Activated CD4-positive, alpha-beta T cell treated with anti-CD3 and anti-CD28 coated beads, Interleukin-2, amount 10 ng/mL, durations not matched to agents 24 days and 14 days (primary cell): ENCODE results near the gene ARHGAP6. TPM values are rescaled to one million over a fixed set of nuclear protein-coding genes. Genes with fewer than 3 reads are reported as not detected.
"Not testable (repeated sequence)": the region's sequence is repeated elsewhere in the genome, so short reads cannot be mapped to it uniquely, and the experiment has no call there.

Experiments used
- DNase-seq: peaks from one replicate; pipeline ENCODE4 v3.0.0; 2022
- H3K27ac Mint-ChIP-seq: one replicate; pipeline ENCODE4 v1.8.0; 2022; ENCODE audit warnings: mild to moderate bottlenecking, mixed read lengths
- H3K27me3 Mint-ChIP-seq: one replicate; pipeline ENCODE4 v1.8.0; 2022; ENCODE audit warnings: mixed read lengths
- H3K36me3 Mint-ChIP-seq: one replicate; pipeline ENCODE4 v1.8.0; 2022; ENCODE audit warnings: low read depth, mild to moderate bottlenecking, mixed read lengths
- H3K4me1 Mint-ChIP-seq: one replicate; pipeline ENCODE4 v1.8.0; 2021; ENCODE audit warnings: mixed read lengths
- H3K4me3 Mint-ChIP-seq: one replicate; pipeline ENCODE4 v1.8.0; 2022; ENCODE audit warnings: mild to moderate bottlenecking, moderate library complexity, mixed read lengths
- H3K9me3 Mint-ChIP-seq: one replicate; pipeline ENCODE4 v1.8.0; 2021; ENCODE audit warnings: mixed read lengths
- intact Hi-C: fragments of 100-400 bp; cut with micrococcal nuclease; formaldehyde crosslinking; loops from one replicate; pipeline ENCODE4 v1.15.1; 2023
- total RNA-seq: library from RNA; stranded (reverse); gene quantifications from 2 replicates; pipeline ENCODE4 v1.2.3, GENCODE V29; 2022

ARHGAP6 gene
- total RNA-seq, 1 donor from 2014 or later = not detected

- peak; percentile 62 for DNase-seq
- H3K4me1 Mint-ChIP-seq = no peaks in the 10 kb centered on the region
- H3K4me3 Mint-ChIP-seq = no peak overlapping the region
- H3K27me3 Mint-ChIP-seq = no peaks in the 10 kb centered on the region
- H3K27ac Mint-ChIP-seq = no peak overlapping the region
- no peaks in the 10 kb centered on the region for H3K36me3 Mint-ChIP-seq
- intact Hi-C loops = loop anchor here (1.0 kb wide), 1 partner anchor 948 kb away; no protein-coding TSS in a partner anchor
- no peaks in the 10 kb centered on the region for H3K9me3 Mint-ChIP-seq
These were observed 528.1 kb downstream of the ARHGAP6 start for GRCh38 chrX:11137543-11138139.

- intact Hi-C loops = no loop called here
- DNase-seq = no peak
- no peaks in the 10 kb centered on the region for H3K27me3 Mint-ChIP-seq
- no peak overlapping the region for H3K4me3 Mint-ChIP-seq
- no peaks in the 10 kb centered on the region for H3K4me1 Mint-ChIP-seq
- no peaks in the 10 kb centered on the region for H3K9me3 Mint-ChIP-seq
- H3K36me3 Mint-ChIP-seq = no peaks in the 10 kb centered on the region
- H3K27ac Mint-ChIP-seq = no peak overlapping the region
These were observed 530.0 kb downstream of the ARHGAP6 start for GRCh38 chrX:11135564-11136185.

GRCh38 chrX:11131146-11131545 lies 534.6 kb downstream of the ARHGAP6 start:
- Mint-ChIP-seq H3K27me3 (no peaks in the 10 kb centered on the region), H3K36me3 (no peaks in the 10 kb centered on the region), H3K4me3 (no peak overlapping the region), H3K27ac (no peak overlapping the region), H3K4me1 (no peaks in the 10 kb centered on the region), H3K9me3 (no peaks in the 10 kb centered on the region)
- no peak for DNase-seq
- intact Hi-C loops = no loop called here

- no peaks in the 10 kb centered on the region for H3K4me1 Mint-ChIP-seq
- no peaks in the 10 kb centered on the region for H3K36me3 Mint-ChIP-seq
- no peak overlapping the region for H3K27ac Mint-ChIP-seq
- H3K4me3 Mint-ChIP-seq = no peak overlapping the region
- no peaks in the 10 kb centered on the region for H3K9me3 Mint-ChIP-seq
- intact Hi-C loops = no loop called here
- no peaks in the 10 kb centered on the region for H3K27me3 Mint-ChIP-seq
- DNase-seq = no peak
These were observed 535.6 kb downstream of the ARHGAP6 start for GRCh38 chrX:11130136-11130535.

GRCh38 chrX:11129534-11130105 lies 536.1 kb downstream of the ARHGAP6 start:
- H3K9me3 Mint-ChIP-seq = no peaks in the 10 kb centered on the region
- H3K27ac Mint-ChIP-seq = no peak overlapping the region
- H3K36me3 Mint-ChIP-seq = peaks cover 2% of the 10 kb centered on the region
- DNase-seq = no peak
- no peak overlapping the region for H3K4me3 Mint-ChIP-seq
- intact Hi-C loops = no loop called here
- no peaks in the 10 kb centered on the region for H3K27me3 Mint-ChIP-seq
- H3K4me1 Mint-ChIP-seq = no peaks in the 10 kb centered on the region

GRCh38 chrX:11125060-11125459 lies 540.7 kb downstream of the ARHGAP6 start:
- Mint-ChIP-seq H3K4me1 (no peaks in the 10 kb centered on the region), H3K27me3 (no peaks in the 10 kb centered on the region), H3K9me3 (no peaks in the 10 kb centered on the region), H3K36me3 (peaks cover 19% of the 10 kb centered on the region), H3K27ac (no peak overlapping the region), H3K4me3 (no peak overlapping the region)
- intact Hi-C loops = no loop called here
- DNase-seq = no peak

GRCh38 chrX:11124112-11124511 lies 541.6 kb downstream of the ARHGAP6 start:
- H3K27ac Mint-ChIP-seq = no peak overlapping the region
- H3K4me3 Mint-ChIP-seq = no peak overlapping the region
- H3K27me3 Mint-ChIP-seq = no peaks in the 10 kb centered on the region
- peaks cover 26% of the 10 kb centered on the region for H3K36me3 Mint-ChIP-seq
- intact Hi-C loops = no loop called here
- no peaks in the 10 kb centered on the region for H3K4me1 Mint-ChIP-seq
- no peaks in the 10 kb centered on the region for H3K9me3 Mint-ChIP-seq
- DNase-seq = no peak

- H3K27me3 Mint-ChIP-seq, DNase-seq, H3K4me3 Mint-ChIP-seq, H3K27ac Mint-ChIP-seq, H3K4me1 Mint-ChIP-seq, intact Hi-C loops, H3K9me3 Mint-ChIP-seq: not testable (repeated sequence)
- H3K36me3 Mint-ChIP-seq = peaks cover 29% of the 10 kb centered on the region
These were observed 542.6 kb downstream of the ARHGAP6 start for GRCh38 chrX:11123087-11123486.

- H3K4me1 Mint-ChIP-seq = no peaks in the 10 kb centered on the region
- no peak overlapping the region for H3K27ac Mint-ChIP-seq
- peaks cover 45% of the 10 kb centered on the region for H3K36me3 Mint-ChIP-seq
- intact Hi-C loops = no loop called here
- H3K9me3 Mint-ChIP-seq = no peaks in the 10 kb centered on the region
- no peak for DNase-seq
- H3K4me3 Mint-ChIP-seq = no peak overlapping the region
- no peaks in the 10 kb centered on the region for H3K27me3 Mint-ChIP-seq
These were observed 546.3 kb downstream of the ARHGAP6 start for GRCh38 chrX:11119313-11119943.

GRCh38 chrX:11117745-11118144 lies 548.0 kb downstream of the ARHGAP6 start:
- DNase-seq = no peak
- intact Hi-C loops = no loop called here
- H3K36me3 Mint-ChIP-seq = peaks cover 45% of the 10 kb centered on the region
- H3K9me3 Mint-ChIP-seq = no peaks in the 10 kb centered on the region
- no peak overlapping the region for H3K4me3 Mint-ChIP-seq
- no peaks in the 10 kb centered on the region for H3K27me3 Mint-ChIP-seq
- no peak overlapping the region for H3K27ac Mint-ChIP-seq
- peaks cover 11% of the 10 kb centered on the region for H3K4me1 Mint-ChIP-seq

- peaks cover 18% of the 10 kb centered on the region for H3K4me1 Mint-ChIP-seq
- peak overlapping the region; percentile 49 for H3K4me3 Mint-ChIP-seq
- intact Hi-C loops = loop anchor here (5.0 kb wide), 2 partner anchors 649 to 1101 kb away; no protein-coding TSS in a partner anchor
- no peaks in the 10 kb centered on the region for H3K27me3 Mint-ChIP-seq
- DNase-seq = peak; percentile 53
- peaks cover 28% of the 10 kb centered on the region for H3K36me3 Mint-ChIP-seq
- peak overlapping the region; percentile 81 for H3K27ac Mint-ChIP-seq
- H3K9me3 Mint-ChIP-seq = no peaks in the 10 kb centered on the region
These were observed 552.0 kb downstream of the ARHGAP6 start for GRCh38 chrX:11113731-11114130.

GRCh38 chrX:11111947-11112346 lies 553.8 kb downstream of the ARHGAP6 start:
- intact Hi-C loops = loop anchor here (5.0 kb wide), 2 partner anchors 650 to 1100 kb away; no protein-coding TSS in a partner anchor
- Mint-ChIP-seq H3K27me3 (no peaks in the 10 kb centered on the region), H3K4me3 (peak overlapping the region; percentile 92), H3K4me1 (peaks cover 18% of the 10 kb centered on the region), H3K36me3 (peaks cover 21% of the 10 kb centered on the region), H3K9me3 (no peaks in the 10 kb centered on the region), H3K27ac (peak overlapping the region; percentile 93)
- peak; percentile 55 for DNase-seq

GRCh38 chrX:11111037-11111851 lies 554.5 kb downstream of the ARHGAP6 start, which contains the start of gene HCCS:
Gene HCCS (plus strand): TSS chrX:11111332. CDS start chrX:11112061, 729 bp downstream.
- intact Hi-C loops = loop anchor here (5.0 kb wide), 2 partner anchors 651 to 1099 kb away; no protein-coding TSS in a partner anchor
- peak; percentile 95 for DNase-seq
- Mint-ChIP-seq H3K4me3 (peak within 1 kb of the TSS; percentile 92), H3K4me1 (peaks cover 18% of the 10 kb centered on the region), H3K9me3 (no peaks in the 10 kb centered on the region), H3K27me3 (no peaks in the 10 kb centered on the region), H3K36me3 (peaks cover 17% of the 10 kb centered on the region), H3K27ac (peak within 1 kb of the TSS; percentile 93)
